Activated naive CD4-positive, alpha-beta T cell (primary cell): Measurements from ENCODE around the gene REPS1.
"Not testable (repeated sequence)": the region's sequence is repeated elsewhere in the genome, so short reads cannot be mapped to it uniquely, and the experiment has no call there.

ENCODE experiments used
- DNase-seq, 4 experiments: peaks; one replicate each; lab custom pipeline; 2025; lab: John Stamatoyannopoulos, UW

The REPS1 gene

GRCh38 chr6:138971601-138972000 is 16.5 kb downstream of the REPS1 start:
- DNase-seq, result no peak

- DNase-seq, result no peak
These were observed 17.1 kb downstream of the REPS1 start for GRCh38 chr6:138970856-138971425.

GRCh38 chr6:138970159-138970558 is 17.9 kb downstream of the REPS1 start:
- DNase-seq, result no peak

GRCh38 chr6:138966870-138967269 is 21.2 kb downstream of the REPS1 start:
- DNase-seq, result no peak

GRCh38 chr6:138965971-138966370 is 22.1 kb downstream of the REPS1 start:
- DNase-seq, result no peak

GRCh38 chr6:138965291-138965874 is 22.7 kb downstream of the REPS1 start:
- no peak for DNase-seq

- no peak for DNase-seq
These were observed 24.0 kb downstream of the REPS1 start for GRCh38 chr6:138964012-138964411.

GRCh38 chr6:138963531-138963930 is 24.5 kb downstream of the REPS1 start:
- DNase-seq, result no peak

GRCh38 chr6:138963119-138963518 is 24.9 kb downstream of the REPS1 start:
- DNase-seq, result no peak

- DNase-seq, result no peak
These were observed 28.5 kb downstream of the REPS1 start for GRCh38 chr6:138959521-138959920.

- DNase-seq, result no peak
These were observed 29.5 kb downstream of the REPS1 start for GRCh38 chr6:138958595-138958994.

- DNase-seq, result no peak
These were observed 30.1 kb downstream of the REPS1 start for GRCh38 chr6:138957903-138958302.

- DNase-seq, result no peak
These were observed 30.6 kb downstream of the REPS1 start for GRCh38 chr6:138957484-138957883.

GRCh38 chr6:138956244-138956924 is 31.7 kb downstream of the REPS1 start:
- DNase-seq, result no peak

- DNase-seq, result no peak
These were observed 32.8 kb downstream of the REPS1 start for GRCh38 chr6:138955262-138955661.

- no peak for DNase-seq
These were observed 34.6 kb downstream of the REPS1 start for GRCh38 chr6:138953451-138953850.

GRCh38 chr6:138948546-138949179 is 39.4 kb downstream of the REPS1 start:
- DNase-seq, result no peak

- DNase-seq, result no peak
These were observed 40.0 kb downstream of the REPS1 start for GRCh38 chr6:138948004-138948403.

- no peak for DNase-seq
These were observed 42.7 kb downstream of the REPS1 start for GRCh38 chr6:138945354-138945753.

- DNase-seq, result no peak
These were observed 43.6 kb downstream of the REPS1 start for GRCh38 chr6:138944412-138944811.

- no peak for DNase-seq
These were observed 44.9 kb downstream of the REPS1 start for GRCh38 chr6:138943089-138943625.

GRCh38 chr6:138936873-138937272 is 51.2 kb downstream of the REPS1 start:
- DNase-seq, result not testable (repeated sequence)

- no peak for DNase-seq
These were observed 56.4 kb downstream of the REPS1 start for GRCh38 chr6:138931660-138932059.
